GM15510 (cell line): Measurements from ENCODE around the gene SRSF7.

Source experiments
- POLR2A ChIP-seq: IDR thresholded peaks from 3 replicates; pipeline ENCODE4 v1.6.1; 2011; ENCODE audit warnings: borderline replicate concordance; ENCODE audit not compliant: insufficient read length; ENCODE audit errors: extremely low read depth

Gene SRSF7

GRCh38 chr2:38700113-38700785 is 50.9 kb downstream of the SRSF7 start:
- TF ChIP-seq POLR2A: no peak

DNA sequence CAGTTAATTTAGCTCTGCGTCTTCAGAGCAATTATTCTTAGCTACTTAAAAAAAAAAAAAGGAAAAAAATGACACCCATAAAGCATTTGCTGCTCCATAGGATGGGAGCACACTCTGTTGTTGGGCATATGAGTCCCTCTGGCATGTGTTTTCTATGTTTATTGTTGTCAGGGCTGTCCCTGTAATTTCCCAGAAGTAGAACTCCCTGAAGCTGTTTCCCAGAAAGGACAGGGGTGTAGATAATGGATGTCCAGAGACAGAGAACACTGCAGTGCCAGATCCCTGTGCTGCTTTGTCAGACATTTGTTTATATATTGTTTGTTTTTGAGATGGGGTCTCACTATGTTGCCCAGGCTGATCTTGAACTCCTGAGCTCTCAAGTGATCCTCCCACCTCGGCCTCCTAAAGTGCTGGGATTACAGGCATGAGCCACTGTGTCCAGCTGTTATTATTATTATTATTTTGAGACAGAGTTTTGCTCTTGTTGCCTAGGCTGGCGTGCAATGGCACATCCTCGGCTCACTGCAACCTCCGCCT is 52.6 kb downstream of the SRSF7 start:
- no peak for TF ChIP-seq POLR2A

GRCh38 chr2:38697116-38697840 is 53.9 kb downstream of the SRSF7 start:
- TF ChIP-seq POLR2A: no peak
